GM12878 (cell line): ENCODE measurements around the gene HRH3.

Experiments
- CEBPB ChIP-seq, 2 experiments: fragments of 150-350 bp in 1 of 2; IDR thresholded peaks; 2 replicates each; pipeline ENCODE4 v1.6.1; 2012 to 2014; ENCODE audit warnings: low read depth in 2 of 2, low read length in 2 of 2, borderline replicate concordance in 1 of 2, inconsistent platforms in 1 of 2
- ETV6 ChIP-seq, 2 experiments: fragments of 450-650 bp in 1 of 2; IDR thresholded peaks in 1 of 2; conservative IDR thresholded peaks in 1 of 2; 2 replicates each; pipeline ENCODE4 v1.6.1; 2014; ENCODE audit warnings: antibody characterized with exemption in 1 of 2, borderline replicate concordance in 1 of 2, low read depth in 1 of 2, mild to moderate bottlenecking in 1 of 2, moderate library complexity in 1 of 2
- MEF2A ChIP-seq: IDR thresholded peaks from 2 replicates; pipeline ENCODE4 v1.6.1; 2011; ENCODE audit warnings: low read depth, mild to moderate bottlenecking, low read length, moderate library complexity; ENCODE audit not compliant: insufficient read depth
- RAD21 ChIP-seq: IDR thresholded peaks from 2 replicates; pipeline ENCODE4 v1.6.1; 2011; ENCODE audit warnings: mild to moderate bottlenecking, low read depth, low read length, moderate library complexity; ENCODE audit not compliant: insufficient read depth
- SIX5 ChIP-seq: IDR thresholded peaks from 2 replicates; pipeline ENCODE4 v1.6.1; 2011; ENCODE audit warnings: mild to moderate bottlenecking, low read depth, low read length, moderate library complexity; ENCODE audit not compliant: severe bottlenecking
- ZNF24 ChIP-seq: fragments of 450-650 bp; IDR thresholded peaks from 2 replicates; pipeline ENCODE4 v1.6.1; 2017; ENCODE audit warnings: antibody characterized with exemption, mild to moderate bottlenecking
- TF ChIP-seq, protein P1 (sequence below): fragments of 450-650 bp; IDR thresholded peaks from 2 replicates; pipeline ENCODE4 v1.6.1; 2017; ENCODE audit warnings: borderline replicate concordance

DNA sequence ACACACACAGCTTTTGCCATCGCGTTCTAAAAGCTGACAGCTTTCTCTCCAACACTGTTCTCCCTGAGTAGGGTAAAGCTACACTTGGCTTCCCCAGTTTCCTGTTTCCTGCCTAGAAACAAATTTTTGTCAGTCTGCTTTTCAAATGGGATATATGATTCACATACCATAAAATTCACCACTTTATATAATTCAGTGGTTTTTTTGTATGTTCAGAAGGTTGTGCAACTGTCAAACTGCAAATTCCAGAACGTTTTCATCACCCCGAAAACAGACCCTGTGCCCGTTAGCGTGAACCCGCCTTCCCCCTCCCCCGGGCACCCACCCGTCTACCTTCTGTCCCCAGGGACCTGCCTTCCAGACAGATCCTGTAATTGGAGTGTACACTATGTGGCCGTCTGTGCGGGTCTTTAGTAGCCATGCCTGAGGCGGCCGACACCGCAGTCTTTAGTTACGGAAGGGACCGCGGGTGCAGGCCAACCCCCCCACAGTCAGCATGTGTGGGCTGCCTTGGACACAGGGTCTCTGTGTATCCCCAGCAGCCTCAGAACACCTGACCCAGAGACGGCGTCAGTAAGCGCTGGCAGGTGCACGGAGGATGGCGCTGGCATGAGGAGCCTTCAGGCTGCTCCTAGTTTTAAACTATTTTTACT lies 16.6 kb downstream of the HRH3 start:
- TF ChIP-seq CEBPB (IDR thresholded peaks at IDR 0.05; ENCODE audit: borderline replicate concordance in 1 of 2, low read depth in 2 of 2, low read length in 2 of 2) (no peak), ZNF24 (no peak), SIX5 (no peak), ETV6 (conservative IDR thresholded peaks at IDR 0.05 in 1 of 2, IDR thresholded peaks at IDR 0.05 in 1 of 2; ENCODE audit: borderline replicate concordance in 1 of 2, low read depth in 1 of 2) (no peak), MEF2A (no peak), RAD21 (no peak)
- TF ChIP-seq, protein P1, sequence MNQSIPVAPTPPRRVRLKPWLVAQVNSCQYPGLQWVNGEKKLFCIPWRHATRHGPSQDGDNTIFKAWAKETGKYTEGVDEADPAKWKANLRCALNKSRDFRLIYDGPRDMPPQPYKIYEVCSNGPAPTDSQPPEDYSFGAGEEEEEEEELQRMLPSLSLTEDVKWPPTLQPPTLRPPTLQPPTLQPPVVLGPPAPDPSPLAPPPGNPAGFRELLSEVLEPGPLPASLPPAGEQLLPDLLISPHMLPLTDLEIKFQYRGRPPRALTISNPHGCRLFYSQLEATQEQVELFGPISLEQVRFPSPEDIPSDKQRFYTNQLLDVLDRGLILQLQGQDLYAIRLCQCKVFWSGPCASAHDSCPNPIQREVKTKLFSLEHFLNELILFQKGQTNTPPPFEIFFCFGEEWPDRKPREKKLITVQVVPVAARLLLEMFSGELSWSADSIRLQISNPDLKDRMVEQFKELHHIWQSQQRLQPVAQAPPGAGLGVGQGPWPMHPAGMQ, result no peak
